Left ventricle myocardium inferior (tissue), 1 donor: ENCODE data around the gene BRWD1. TPM values are rescaled to one million over a fixed set of nuclear protein-coding genes. Genes with fewer than 3 reads are reported as not detected.

Experiments used
- DNase-seq: peaks from one replicate; pipeline ENCODE4 v3.0.0-alpha.2; 2020
- H3K27ac ChIP-seq: fragments of 200-600 bp; replicated peaks from 2 replicates; pipeline ENCODE4 v1.8.0; 2021
- H3K27me3 ChIP-seq: fragments of 200-600 bp; 2 replicates; pipeline ENCODE4 v1.8.0; 2021; ENCODE audit warnings: low read depth
- H3K36me3 ChIP-seq: fragments of 200-600 bp; 2 replicates; pipeline ENCODE4 v1.8.0; 2021
- H3K4me1 ChIP-seq: fragments of 200-600 bp; 2 replicates; pipeline ENCODE4 v1.8.0; 2021
- H3K4me3 ChIP-seq: fragments of 200-600 bp; 2 replicates; pipeline ENCODE4 v1.8.0; 2021; ENCODE audit warnings: mild to moderate bottlenecking, moderate library complexity
- H3K9me3 ChIP-seq: fragments of 200-600 bp; replicated peaks from 2 replicates; pipeline ENCODE4 v1.8.0; 2021
- intact Hi-C: fragments of 100-400 bp; cut with micrococcal nuclease; formaldehyde crosslinking; loops from one replicate; pipeline ENCODE4 v1.11.0; 2022
- total RNA-seq: library from RNA; stranded (reverse); fragmentation: NEBNext Ultra II Directional; extraction: Animal tissue kit (Norgen Biotek cat#: 25700); gene quantifications from one replicate; pipeline ENCODE4 v1.2.1, GENCODE V29; 2021
- TF ChIP-seq, protein P1 (sequence below): fragments of 200-600 bp; IDR thresholded peaks from 2 replicates; pipeline ENCODE4 v1.8.0; 2021; ENCODE audit warnings: antibody characterized with exemption, mild to moderate bottlenecking, borderline replicate concordance
- donor health status: DM: no; HTN: yes; CAD: no; lungs with severe emphysema.

The BRWD1 gene
- total RNA-seq, 1 donor from 2014 or later, result 34.9 TPM

DNA sequence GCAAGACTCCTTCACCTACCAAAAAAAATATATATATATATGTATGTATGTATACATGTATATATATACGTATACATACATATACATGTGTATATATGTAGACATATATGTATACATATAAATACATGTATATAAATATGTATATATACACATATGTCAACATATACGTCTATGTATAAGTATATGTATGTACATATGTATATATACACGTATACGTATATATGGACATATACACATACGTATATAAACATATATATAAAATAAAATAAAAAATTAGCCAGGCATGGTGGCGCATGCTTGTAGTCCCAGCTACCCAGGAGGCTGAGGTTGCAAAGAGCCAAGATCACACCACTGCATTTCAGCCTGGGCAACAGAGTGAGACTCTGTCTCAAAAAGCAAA lies 31.6 kb downstream of the BRWD1 start:
- intact Hi-C loops, result no loop called here
- Histone ChIP-seq H3K4me1 (no peaks in the 10 kb centered on the region), H3K27ac (no peak overlapping the region), H3K27me3 (no peaks in the 10 kb centered on the region), H3K9me3 (no peaks in the 10 kb centered on the region), H3K36me3 (peaks cover 66% of the 10 kb centered on the region), H3K4me3 (no peak overlapping the region)
- no peak for DNase-seq
- TF ChIP-seq, protein P1, sequence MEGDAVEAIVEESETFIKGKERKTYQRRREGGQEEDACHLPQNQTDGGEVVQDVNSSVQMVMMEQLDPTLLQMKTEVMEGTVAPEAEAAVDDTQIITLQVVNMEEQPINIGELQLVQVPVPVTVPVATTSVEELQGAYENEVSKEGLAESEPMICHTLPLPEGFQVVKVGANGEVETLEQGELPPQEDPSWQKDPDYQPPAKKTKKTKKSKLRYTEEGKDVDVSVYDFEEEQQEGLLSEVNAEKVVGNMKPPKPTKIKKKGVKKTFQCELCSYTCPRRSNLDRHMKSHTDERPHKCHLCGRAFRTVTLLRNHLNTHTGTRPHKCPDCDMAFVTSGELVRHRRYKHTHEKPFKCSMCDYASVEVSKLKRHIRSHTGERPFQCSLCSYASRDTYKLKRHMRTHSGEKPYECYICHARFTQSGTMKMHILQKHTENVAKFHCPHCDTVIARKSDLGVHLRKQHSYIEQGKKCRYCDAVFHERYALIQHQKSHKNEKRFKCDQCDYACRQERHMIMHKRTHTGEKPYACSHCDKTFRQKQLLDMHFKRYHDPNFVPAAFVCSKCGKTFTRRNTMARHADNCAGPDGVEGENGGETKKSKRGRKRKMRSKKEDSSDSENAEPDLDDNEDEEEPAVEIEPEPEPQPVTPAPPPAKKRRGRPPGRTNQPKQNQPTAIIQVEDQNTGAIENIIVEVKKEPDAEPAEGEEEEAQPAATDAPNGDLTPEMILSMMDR, result no peak

DNA sequence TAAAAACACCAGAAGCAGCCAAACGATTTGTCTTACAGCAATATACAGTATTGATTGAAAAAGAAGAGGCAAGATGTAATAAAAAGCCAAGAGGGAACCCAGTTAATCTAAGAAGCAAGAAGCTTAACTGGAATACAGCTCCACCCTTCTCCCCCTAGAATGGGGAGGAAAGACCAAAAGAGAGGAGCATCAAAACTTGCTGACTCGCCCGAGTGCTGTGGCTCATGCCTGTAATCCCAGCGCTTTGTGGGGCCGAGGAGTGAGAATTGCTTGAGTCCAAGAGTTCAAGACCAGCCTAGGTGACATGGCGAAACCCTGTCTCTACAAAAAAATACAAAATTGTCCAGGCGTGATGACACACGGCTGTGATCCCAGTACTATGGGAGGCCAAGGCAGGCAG lies 32.2 kb downstream of the BRWD1 start:
- intact Hi-C loops, result no loop called here
- peaks cover 60% of the 10 kb centered on the region for H3K36me3 ChIP-seq
- TF ChIP-seq, protein P1, result no peak

DNA sequence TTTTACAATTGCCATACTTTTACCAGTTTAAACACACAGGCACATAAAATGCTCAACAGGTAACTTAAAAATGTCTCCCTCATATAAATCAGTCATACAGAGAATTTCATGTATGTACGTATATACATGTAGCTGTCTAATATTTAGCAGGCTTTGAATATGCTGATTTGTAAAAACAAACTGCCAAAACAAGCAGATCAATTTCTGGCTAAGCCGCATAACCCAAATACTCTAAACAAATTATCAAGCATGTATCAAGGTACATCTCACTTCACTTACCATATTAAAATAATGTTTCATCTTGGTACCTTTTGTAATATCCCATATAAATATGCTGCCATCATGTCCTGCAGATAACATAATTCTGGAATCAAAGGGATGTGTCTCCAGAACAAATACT lies 43.8 kb downstream of the BRWD1 start:
- TF ChIP-seq, protein P1, result no peak
- H3K27me3 ChIP-seq, result no peaks in the 10 kb centered on the region
- DNase-seq, result no peak
- H3K4me3 ChIP-seq, result no peak overlapping the region
- H3K27ac ChIP-seq, result no peak overlapping the region
- H3K36me3 ChIP-seq, result peaks cover 99% of the 10 kb centered on the region
- no peaks in the 10 kb centered on the region for H3K4me1 ChIP-seq
- H3K9me3 ChIP-seq, result no peaks in the 10 kb centered on the region
- intact Hi-C loops, result no loop called here

More for the DNA sequence above, 32.2 kb downstream of the BRWD1 start:
- Histone ChIP-seq H3K4me3 (no peak overlapping the region), H3K4me1 (no peaks in the 10 kb centered on the region), H3K9me3 (no peaks in the 10 kb centered on the region), H3K27ac (no peak overlapping the region), H3K27me3 (no peaks in the 10 kb centered on the region)
- no peak for DNase-seq

DNA sequence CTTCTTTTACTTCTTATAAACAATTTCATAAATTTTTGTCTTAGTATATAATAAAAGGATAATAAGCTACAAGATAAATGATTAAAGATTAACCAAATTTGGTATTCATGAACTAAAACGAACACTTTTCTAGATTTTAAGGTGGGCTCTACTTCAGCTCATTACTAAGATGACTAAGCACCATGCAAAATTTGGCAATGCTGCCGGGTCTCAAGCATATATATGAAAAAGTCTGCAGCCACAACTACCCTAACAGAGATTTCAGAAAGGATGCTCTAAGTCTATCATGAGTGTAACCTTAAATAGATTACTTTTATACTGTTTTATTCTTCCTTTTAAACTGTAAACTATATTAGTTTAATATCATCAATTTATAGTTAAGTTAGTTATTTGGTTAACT lies 47.8 kb downstream of the BRWD1 start:
- Histone ChIP-seq H3K4me1 (no peaks in the 10 kb centered on the region), H3K27ac (no peak overlapping the region), H3K9me3 (no peaks in the 10 kb centered on the region), H3K27me3 (no peaks in the 10 kb centered on the region), H3K36me3 (peaks cover 96% of the 10 kb centered on the region), H3K4me3 (no peak overlapping the region)
- TF ChIP-seq, protein P1, result no peak
- intact Hi-C loops, result no loop called here
- DNase-seq, result no peak

DNA sequence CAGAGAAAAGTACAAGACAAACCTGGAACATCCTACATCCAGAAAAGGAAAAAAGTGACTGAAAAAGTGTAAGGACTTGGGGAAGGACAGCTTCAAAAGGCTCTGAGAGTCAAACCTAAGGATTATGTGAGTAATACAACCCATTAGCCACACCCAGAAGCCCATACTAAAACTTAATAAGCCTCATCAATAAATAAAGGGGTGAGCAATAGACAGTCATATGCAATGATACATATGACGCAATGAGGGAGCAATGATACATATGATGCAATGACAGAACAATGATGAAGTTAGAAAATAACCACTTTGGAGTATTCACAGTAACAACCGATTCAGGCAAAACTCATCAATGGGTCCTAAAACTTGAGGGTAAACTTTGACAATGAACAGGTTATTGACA lies 50.1 kb downstream of the BRWD1 start:
- Histone ChIP-seq H3K9me3 (no peaks in the 10 kb centered on the region), H3K27me3 (no peaks in the 10 kb centered on the region), H3K4me3 (no peak overlapping the region), H3K4me1 (no peaks in the 10 kb centered on the region), H3K36me3 (peaks cover 89% of the 10 kb centered on the region), H3K27ac (no peak overlapping the region)
- no peak for DNase-seq
- TF ChIP-seq, protein P1, result no peak
- intact Hi-C loops, result no loop called here

DNA sequence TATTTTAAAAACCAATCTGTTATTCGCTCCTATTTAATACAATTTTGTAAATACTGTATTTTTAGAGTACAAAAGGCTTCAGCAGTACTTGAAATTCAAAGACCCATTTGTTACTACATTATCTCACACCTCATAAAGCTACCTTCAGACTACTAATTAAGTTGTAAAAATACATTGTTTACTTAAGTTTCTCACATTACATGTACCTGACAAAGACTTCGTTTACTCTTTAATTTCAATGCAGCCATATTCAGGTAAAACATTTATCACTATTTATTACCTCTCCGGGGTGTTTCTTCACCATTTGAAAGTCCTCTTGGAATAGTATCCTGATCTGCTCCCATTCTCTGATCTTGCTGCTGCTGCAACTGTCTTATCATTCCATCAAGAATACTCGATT lies 55.2 kb downstream of the BRWD1 start:
- H3K4me1 ChIP-seq, result no peaks in the 10 kb centered on the region
- TF ChIP-seq, protein P1, result no peak
- H3K9me3 ChIP-seq, result no peaks in the 10 kb centered on the region
- intact Hi-C loops, result no loop called here
- no peak for DNase-seq
- no peaks in the 10 kb centered on the region for H3K27me3 ChIP-seq
- peaks cover 85% of the 10 kb centered on the region for H3K36me3 ChIP-seq
- no peak overlapping the region for H3K4me3 ChIP-seq
- H3K27ac ChIP-seq, result no peak overlapping the region
